HL-60 (cell line): ENCODE data around the gene HS3ST2.

Experiments
- DNase-seq, 2 experiments: peaks; one replicate each; pipeline ENCODE4 v3.0.0-alpha.2; 2010 to 2020; ENCODE audit warnings: low read depth in 1 of 2, low spot score in 1 of 2
- H3K27ac ChIP-seq: fragments of 250-450 bp; sonication (Bioruptor Pico); replicated peaks from 2 replicates; pipeline ENCODE4 v1.5.1; 2020; ENCODE audit warnings: mild to moderate bottlenecking, moderate library complexity
- H3K27me3 ChIP-seq: fragments of 250-450 bp; sonication (Bioruptor Pico); 2 replicates; pipeline ENCODE4 v1.5.1; 2021; ENCODE audit warnings: mild to moderate bottlenecking, moderate library complexity; ENCODE audit not compliant: insufficient read depth, poor library complexity, severe bottlenecking
- H3K4me3 ChIP-seq: replicated peaks from 2 replicates; pipeline ENCODE4 v1.5.1; 2011; ENCODE audit warnings: mild to moderate bottlenecking, control low read depth, low read length; ENCODE audit not compliant: insufficient read depth
- GABPA ChIP-seq: IDR thresholded peaks from 2 replicates; pipeline ENCODE4 v1.6.1; 2012; ENCODE audit warnings: low read depth
- POLR2AphosphoS5 ChIP-seq: IDR thresholded peaks from 2 replicates; pipeline ENCODE4 v1.6.1; 2012; ENCODE audit warnings: low read depth
- REST ChIP-seq: IDR thresholded peaks from 2 replicates; pipeline ENCODE4 v1.6.1; 2012; ENCODE audit warnings: low read depth; ENCODE audit not compliant: insufficient replicate concordance
- SPI1 ChIP-seq: IDR thresholded peaks from 2 replicates; pipeline ENCODE4 v1.6.1; 2012; ENCODE audit warnings: low read depth, mild to moderate bottlenecking, borderline replicate concordance
- TF ChIP-seq, protein P1 (sequence below): IDR thresholded peaks from one replicate; pipeline ENCODE4 v1.5.1; 2011; ENCODE audit warnings: low read length, control low read depth, inconsistent platforms; ENCODE audit not compliant: insufficient read depth

Gene HS3ST2

DNA sequence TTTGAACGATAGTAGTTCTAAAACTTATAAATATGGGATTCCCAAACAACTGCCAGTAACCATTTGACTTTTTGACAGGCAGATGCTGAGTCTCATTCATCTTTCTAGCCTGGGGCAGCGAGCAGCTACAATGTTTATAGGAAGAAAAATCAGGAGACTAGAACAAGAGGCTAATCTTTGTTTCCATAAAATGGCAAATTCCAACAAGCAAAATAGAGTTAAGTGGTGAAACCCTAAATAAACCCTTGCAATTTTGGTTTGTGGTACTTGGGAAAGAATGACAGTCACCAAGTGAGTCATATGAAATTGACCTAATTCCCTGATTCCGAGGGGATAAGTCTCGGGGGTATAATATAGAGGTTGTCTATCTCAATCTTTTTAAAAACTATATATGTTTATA, 27.3 kb upstream of the HS3ST2 start:
- peak overlapping the region; percentile 88 for H3K27ac ChIP-seq
- DNase-seq: no peak
- TF ChIP-seq GABPA: no peak
- no peak for TF ChIP-seq POLR2AphosphoS5
- no peak for TF ChIP-seq REST
- TF ChIP-seq, protein P1, sequence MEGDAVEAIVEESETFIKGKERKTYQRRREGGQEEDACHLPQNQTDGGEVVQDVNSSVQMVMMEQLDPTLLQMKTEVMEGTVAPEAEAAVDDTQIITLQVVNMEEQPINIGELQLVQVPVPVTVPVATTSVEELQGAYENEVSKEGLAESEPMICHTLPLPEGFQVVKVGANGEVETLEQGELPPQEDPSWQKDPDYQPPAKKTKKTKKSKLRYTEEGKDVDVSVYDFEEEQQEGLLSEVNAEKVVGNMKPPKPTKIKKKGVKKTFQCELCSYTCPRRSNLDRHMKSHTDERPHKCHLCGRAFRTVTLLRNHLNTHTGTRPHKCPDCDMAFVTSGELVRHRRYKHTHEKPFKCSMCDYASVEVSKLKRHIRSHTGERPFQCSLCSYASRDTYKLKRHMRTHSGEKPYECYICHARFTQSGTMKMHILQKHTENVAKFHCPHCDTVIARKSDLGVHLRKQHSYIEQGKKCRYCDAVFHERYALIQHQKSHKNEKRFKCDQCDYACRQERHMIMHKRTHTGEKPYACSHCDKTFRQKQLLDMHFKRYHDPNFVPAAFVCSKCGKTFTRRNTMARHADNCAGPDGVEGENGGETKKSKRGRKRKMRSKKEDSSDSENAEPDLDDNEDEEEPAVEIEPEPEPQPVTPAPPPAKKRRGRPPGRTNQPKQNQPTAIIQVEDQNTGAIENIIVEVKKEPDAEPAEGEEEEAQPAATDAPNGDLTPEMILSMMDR: no peak
- TF ChIP-seq SPI1: no peak
- H3K4me3 ChIP-seq: no peak overlapping the region
- H3K27me3 ChIP-seq: no peaks in the 10 kb centered on the region

DNA sequence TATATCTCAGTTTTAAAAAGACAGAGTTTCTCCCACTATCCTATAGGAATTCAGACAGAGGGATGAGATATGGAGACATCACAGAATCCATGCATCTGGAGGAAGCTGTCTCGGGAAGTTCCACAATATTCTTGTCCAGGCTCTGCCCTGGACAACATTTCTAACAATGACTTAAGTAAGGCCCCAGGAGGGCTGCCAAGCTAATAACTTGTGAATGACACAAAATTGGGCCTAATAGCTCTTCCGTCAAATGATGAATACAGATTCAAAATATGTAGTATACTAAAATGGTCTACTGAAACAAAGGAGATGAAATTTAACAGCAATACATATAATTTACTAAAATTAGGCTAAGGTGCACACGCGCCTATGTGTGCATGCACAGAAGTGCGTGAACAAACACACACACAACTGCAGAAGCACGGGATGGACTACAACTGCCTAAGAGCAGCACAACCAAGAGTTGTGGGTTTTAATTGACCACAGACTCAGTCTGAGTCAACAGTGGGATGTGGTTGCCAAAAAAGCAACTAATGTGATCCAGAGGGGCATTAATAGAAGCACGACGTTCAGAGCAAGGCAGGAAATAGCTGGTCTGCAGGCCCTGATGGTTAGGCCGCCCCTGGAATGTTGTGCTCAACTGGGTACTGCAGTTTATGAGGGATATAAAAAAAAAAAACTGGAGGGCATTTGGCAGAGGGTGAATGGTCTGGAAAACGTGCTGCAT, 26.3 kb upstream of the HS3ST2 start:
- peak overlapping the region; percentile 88 for H3K27ac ChIP-seq
- peak; percentile 53 to 90 for DNase-seq
- H3K27me3 ChIP-seq: no peaks in the 10 kb centered on the region
- no peak overlapping the region for H3K4me3 ChIP-seq
- TF ChIP-seq, protein P1: no peak
- TF ChIP-seq SPI1 (no peak), POLR2AphosphoS5 (0 out of 2 replicates have a peak, but pooled peaks have one; percentile 27)

DNA sequence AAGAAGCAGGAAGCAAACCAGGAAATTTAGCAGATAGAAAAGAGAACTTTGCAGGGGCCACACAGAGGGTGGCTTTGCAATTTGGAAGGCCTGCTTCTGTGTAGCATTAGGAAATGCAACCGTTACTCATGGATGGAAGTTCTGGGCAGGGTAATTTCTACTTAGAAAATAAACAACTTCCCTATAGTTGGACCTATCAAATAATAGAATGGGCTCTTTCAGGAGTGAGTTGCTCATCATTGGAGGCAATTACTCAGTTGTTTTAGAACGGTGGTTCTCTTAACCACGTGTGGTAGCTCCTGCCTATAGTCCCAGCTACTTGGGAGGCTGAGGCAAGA, 25.8 kb upstream of the HS3ST2 start:
- Histone ChIP-seq H3K27ac (peak overlapping the region; percentile 88), H3K27me3 (no peaks in the 10 kb centered on the region), H3K4me3 (no peak overlapping the region)
- TF ChIP-seq SPI1 (peak; percentile 13; the same call in 1 of the 2 replicates), GABPA (no peak)
- DNase-seq: peak; percentile 43 to 88

DNA sequence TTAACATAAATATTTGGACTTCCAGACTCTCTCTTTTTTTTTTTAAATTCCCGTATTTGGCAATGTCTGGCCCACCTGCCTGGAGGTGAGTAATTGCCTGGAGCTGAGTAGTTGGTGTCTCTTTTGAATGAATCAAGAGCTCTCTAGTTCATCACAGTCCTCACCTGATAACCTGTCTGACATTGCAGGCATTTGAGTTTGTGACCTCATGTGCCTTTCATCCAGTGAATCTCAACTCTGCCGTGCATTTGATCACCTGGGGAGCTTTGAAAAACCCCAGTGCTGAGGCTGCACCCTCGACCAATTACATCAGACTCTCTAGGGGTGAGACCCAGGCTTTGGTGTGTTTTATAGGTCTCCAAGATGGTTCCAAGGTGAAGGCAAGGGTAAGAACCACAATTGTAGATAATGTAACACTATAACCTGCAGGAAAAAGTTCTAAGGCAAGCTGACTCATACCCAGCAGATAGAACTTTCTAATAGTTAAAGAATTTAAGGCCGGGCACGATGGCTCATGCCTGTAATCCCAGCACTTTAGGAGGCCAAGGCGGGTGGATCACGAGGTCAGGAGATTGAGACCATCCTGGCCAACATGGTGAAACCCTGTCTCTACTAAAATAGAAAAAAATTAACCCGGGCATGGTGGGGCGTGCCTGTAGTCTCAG, 24.5 kb upstream of the HS3ST2 start:
- Histone ChIP-seq H3K27ac (peak overlapping the region; percentile 88), H3K27me3 (no peaks in the 10 kb centered on the region), H3K4me3 (no peak overlapping the region)
- TF ChIP-seq POLR2AphosphoS5: no peak
- TF ChIP-seq, protein P1: no peak
- TF ChIP-seq SPI1: no peak
- no peak for TF ChIP-seq REST
- DNase-seq: no peak
